IgD-negative memory B cell (primary cell): ENCODE results near the gene ARL13B. TPM values are rescaled to one million over a fixed set of nuclear protein-coding genes. Genes with fewer than 3 reads are reported as not detected.
"Not testable (repeated sequence)": the region's sequence is repeated elsewhere in the genome, so short reads cannot be mapped to it uniquely, and the experiment has no call there.

Experiments used
- H3K27ac Mint-ChIP-seq, 3 donors: one replicate each; pipeline ENCODE4 v1.8.0; 2020 to 2022; ENCODE audit warnings: mild to moderate bottlenecking in 3 of 3, mixed read lengths in 3 of 3, moderate library complexity in 1 of 3
- H3K27me3 Mint-ChIP-seq: one replicate; pipeline ENCODE4 v1.8.0; 2021; ENCODE audit warnings: mixed read lengths
- H3K36me3 Mint-ChIP-seq: one replicate; pipeline ENCODE4 v1.8.0; 2020; ENCODE audit warnings: mild to moderate bottlenecking, mixed read lengths
- H3K4me1 Mint-ChIP-seq, 3 donors: one replicate each; pipeline ENCODE4 v1.8.0; 2020 to 2022; ENCODE audit warnings: mixed read lengths in 3 of 3, mild to moderate bottlenecking in 1 of 3
- H3K4me3 Mint-ChIP-seq, 4 donors: one replicate each; pipeline ENCODE4 v1.8.0; 2020 to 2022; ENCODE audit warnings: mild to moderate bottlenecking in 4 of 4, mixed read lengths in 4 of 4, moderate library complexity in 3 of 4
- H3K9me3 Mint-ChIP-seq, 3 donors: one replicate each; pipeline ENCODE4 v1.8.0; 2020 to 2021; ENCODE audit warnings: mixed read lengths in 3 of 3, mild to moderate bottlenecking in 1 of 3
- polyA plus RNA-seq: library from polyadenylated mRNA; unstranded; fragments of 300-500 nt; fragmentation: Illumina TruSeq; gene quantifications from one replicate; pipeline ENCODE4 v1.2.3, GENCODE V29; 2021

The ARL13B gene
- polyA plus RNA-seq, result 7.2 TPM

DNA sequence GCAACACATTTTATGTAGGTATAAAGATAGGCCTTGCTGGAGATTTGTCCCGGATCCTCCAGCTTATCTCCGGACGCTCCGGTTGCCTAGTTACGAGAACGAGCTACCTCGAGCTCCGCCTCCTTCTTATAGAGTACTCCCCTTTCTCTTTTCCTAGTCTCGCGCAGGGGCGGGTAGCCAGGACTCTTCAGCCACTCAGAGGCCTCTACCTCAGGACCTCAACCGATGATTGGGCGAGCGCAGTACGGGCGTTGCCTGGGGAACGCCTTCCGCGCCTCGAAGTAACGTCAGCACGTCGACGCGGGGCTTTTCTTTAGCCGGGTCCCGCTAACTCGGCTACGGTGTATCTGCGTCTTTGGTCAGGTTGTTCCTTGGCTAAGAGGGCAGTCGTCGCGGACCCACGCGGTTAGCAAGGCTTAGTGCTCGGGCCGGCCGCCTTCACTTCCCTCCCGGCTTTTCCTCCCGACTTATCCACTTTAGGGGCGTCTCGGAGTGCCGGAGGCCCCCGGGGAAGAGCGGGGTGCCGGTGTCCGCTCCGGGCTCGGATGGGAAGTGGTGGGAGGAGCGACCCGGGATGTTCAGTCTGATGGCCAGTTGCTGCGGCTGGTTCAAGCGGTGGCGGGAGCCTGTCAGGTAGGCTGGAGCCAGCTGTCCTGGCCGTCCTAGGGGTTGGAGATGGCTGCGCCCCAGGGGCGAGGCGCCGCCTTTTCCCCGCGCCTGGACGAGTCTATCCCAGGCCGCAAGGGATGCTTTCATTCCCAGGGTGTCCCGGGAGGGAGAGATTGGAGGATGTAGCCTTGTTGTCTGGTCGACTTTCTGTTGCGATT lies at the start of gene ARL13B:
Gene ARL13B, plus strand, starts transcription at position 306 of the 827 bp plus-strand sequence. Its CDS starts 269 bp downstream, at position 575.
- H3K27ac Mint-ChIP-seq, result peak within 1 kb of the TSS; percentile 73 to 97 (median 92)
- H3K36me3 Mint-ChIP-seq, result peaks cover 2% of the 10 kb centered on the region
- H3K4me1 Mint-ChIP-seq, result peaks cover 11 to 15% (median 14%) of the 10 kb centered on the region in 3 donors
- peak within 1 kb of the TSS; percentile 79 to 97 (median 94) for H3K4me3 Mint-ChIP-seq
- H3K27me3 Mint-ChIP-seq, result no peaks in the 10 kb centered on the region
- no peaks in the 10 kb centered on the region for H3K9me3 Mint-ChIP-seq

GRCh38 chr3:93931597-93932229 lies 48.2 kb upstream of the ARL13B start:
- H3K27me3 Mint-ChIP-seq, result no peaks in the 10 kb centered on the region
- no peak overlapping the region for H3K27ac Mint-ChIP-seq
- no peaks in the 10 kb centered on the region for H3K9me3 Mint-ChIP-seq
- H3K36me3 Mint-ChIP-seq, result peaks cover 2% of the 10 kb centered on the region
- no peaks in the 10 kb centered on the region for H3K4me1 Mint-ChIP-seq
- H3K4me3 Mint-ChIP-seq, result no peak overlapping the region

- Mint-ChIP-seq H3K4me3 (no peak overlapping the region), H3K27me3 (no peaks in the 10 kb centered on the region), H3K4me1 (peaks cover 0 to 1% (median 0%) of the 10 kb centered on the region in 3 donors), H3K27ac (no peak overlapping the region), H3K36me3 (peaks cover 2% of the 10 kb centered on the region), H3K9me3 (no peaks in the 10 kb centered on the region)
These were observed 45.4 kb upstream of the ARL13B start for GRCh38 chr3:93934366-93935046.

GRCh38 chr3:93936549-93936948 lies 43.4 kb upstream of the ARL13B start:
- H3K27me3 Mint-ChIP-seq, result no peaks in the 10 kb centered on the region
- H3K4me3 Mint-ChIP-seq, result no peak overlapping the region
- peaks cover 0 to 1% (median 0%) of the 10 kb centered on the region in 3 donors for H3K4me1 Mint-ChIP-seq
- H3K36me3 Mint-ChIP-seq, result peaks cover 2% of the 10 kb centered on the region
- no peaks in the 10 kb centered on the region for H3K9me3 Mint-ChIP-seq
- no peak overlapping the region for H3K27ac Mint-ChIP-seq

DNA sequence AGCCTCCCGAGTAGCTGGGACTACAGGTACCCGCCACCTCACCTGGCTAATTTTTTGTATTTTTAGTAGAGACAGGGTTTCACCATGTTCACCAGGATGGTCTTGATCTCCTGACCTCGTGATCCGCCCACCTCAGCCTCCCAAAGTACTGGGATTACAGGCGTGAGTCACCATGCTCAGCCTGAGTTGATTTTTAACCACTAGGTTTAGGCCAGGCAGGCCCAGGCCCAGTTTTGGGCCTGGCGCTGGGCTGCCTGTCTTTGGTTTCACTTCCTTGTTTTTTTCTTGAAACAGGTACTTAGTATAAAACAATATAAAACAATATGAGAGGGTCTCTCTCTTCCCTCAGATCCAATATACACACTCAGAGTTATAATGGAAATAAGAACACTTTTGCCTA lies 42.5 kb upstream of the ARL13B start:
- H3K27ac Mint-ChIP-seq, result not testable (repeated sequence)

DNA sequence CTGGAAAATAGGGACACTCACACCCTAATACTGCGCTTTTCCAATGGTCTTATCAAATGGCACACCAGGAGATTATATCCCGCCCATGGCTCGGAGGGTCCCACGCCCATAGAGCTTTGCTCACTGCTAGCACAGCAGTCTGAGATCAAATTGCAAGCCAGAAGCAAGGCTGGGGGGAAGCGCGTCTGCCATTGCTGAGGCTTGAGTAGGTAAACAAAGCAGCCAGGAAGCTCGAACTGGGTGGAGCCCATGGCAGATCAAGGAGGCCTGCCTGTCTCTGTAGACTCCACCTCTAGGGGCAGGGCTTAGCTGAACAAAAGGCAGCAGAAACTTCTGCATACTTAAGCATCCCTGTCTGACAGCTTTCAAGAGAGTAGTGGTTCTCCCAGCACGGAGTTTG lies 30.0 kb upstream of the ARL13B start:
- not testable (repeated sequence) for H3K27ac Mint-ChIP-seq, H3K9me3 Mint-ChIP-seq, H3K4me3 Mint-ChIP-seq, H3K36me3 Mint-ChIP-seq, H3K27me3 Mint-ChIP-seq, H3K4me1 Mint-ChIP-seq

More for the DNA sequence above, 42.5 kb upstream of the ARL13B start:
- H3K36me3 Mint-ChIP-seq, H3K27me3 Mint-ChIP-seq, H3K4me3 Mint-ChIP-seq, H3K4me1 Mint-ChIP-seq, H3K9me3 Mint-ChIP-seq: not testable (repeated sequence)

- Mint-ChIP-seq H3K4me3 (no peak overlapping the region), H3K4me1 (peaks cover 0 to 2% (median 0%) of the 10 kb centered on the region in 3 donors), H3K27me3 (peaks cover 3% of the 10 kb centered on the region)
These were observed 18.9 kb upstream of the ARL13B start for GRCh38 chr3:93961026-93961425.

DNA sequence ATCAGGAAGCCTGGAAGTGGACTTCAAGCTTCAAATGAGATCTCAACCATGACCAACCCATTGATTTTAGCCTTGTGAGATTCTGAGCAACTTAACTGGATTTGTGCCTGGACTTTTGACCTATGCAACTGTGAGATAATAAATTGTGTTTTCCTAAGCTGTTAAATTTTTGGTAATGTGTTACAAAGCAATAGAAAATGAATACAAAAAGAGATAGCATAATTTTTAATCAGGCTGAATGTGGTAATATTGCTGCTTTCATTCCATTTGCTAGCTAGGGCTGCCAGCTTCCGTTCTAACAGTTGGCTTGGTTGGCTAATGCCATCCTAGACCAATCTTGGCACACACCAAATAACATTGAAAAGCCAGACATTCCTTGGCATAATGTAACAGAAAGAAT lies 18.5 kb upstream of the ARL13B start:
- Mint-ChIP-seq H3K36me3 (no peaks in the 10 kb centered on the region), H3K9me3 (peaks cover 0 to 9% (median 0%) of the 10 kb centered on the region in 3 donors), H3K4me3 (no peak overlapping the region), H3K4me1 (peaks cover 0 to 2% (median 0%) of the 10 kb centered on the region in 3 donors), H3K27ac (no peak overlapping the region), H3K27me3 (peaks cover 3% of the 10 kb centered on the region)

More at GRCh38 chr3:93961026-93961425, 18.9 kb upstream of the ARL13B start:
- Mint-ChIP-seq H3K27ac (no peak overlapping the region), H3K36me3 (no peaks in the 10 kb centered on the region), H3K9me3 (peaks cover 0 to 11% (median 0%) of the 10 kb centered on the region in 3 donors)

DNA sequence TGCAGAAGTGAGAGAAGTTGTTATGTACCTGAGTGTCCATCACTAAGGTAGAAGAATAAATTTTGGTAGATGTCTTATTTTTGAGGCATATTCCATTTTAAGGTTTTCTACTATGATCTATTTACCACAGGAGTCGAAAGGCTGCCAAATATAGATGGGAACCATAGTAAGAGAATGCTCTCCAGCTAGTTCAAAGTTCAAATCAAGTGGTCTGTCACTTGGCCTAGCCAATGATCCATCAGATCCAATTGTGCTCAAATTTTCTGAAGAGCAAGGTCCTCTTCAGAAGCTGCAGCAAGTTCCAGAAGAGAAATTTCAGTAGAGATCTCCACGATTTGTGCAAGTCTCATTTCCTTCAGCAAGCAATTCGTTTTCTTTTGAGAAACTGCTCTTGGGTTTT lies 17.2 kb upstream of the ARL13B start:
- H3K27ac Mint-ChIP-seq, result no peak overlapping the region
- H3K27me3 Mint-ChIP-seq, result peaks cover 3% of the 10 kb centered on the region
- H3K9me3 Mint-ChIP-seq, result peaks cover 0 to 7% (median 0%) of the 10 kb centered on the region in 3 donors
- H3K4me1 Mint-ChIP-seq, result peaks cover 0 to 2% (median 0%) of the 10 kb centered on the region in 3 donors
- H3K36me3 Mint-ChIP-seq, result no peaks in the 10 kb centered on the region
- no peak overlapping the region for H3K4me3 Mint-ChIP-seq

- H3K9me3 Mint-ChIP-seq, H3K27ac Mint-ChIP-seq, H3K36me3 Mint-ChIP-seq, H3K27me3 Mint-ChIP-seq, H3K4me1 Mint-ChIP-seq, H3K4me3 Mint-ChIP-seq: not testable (repeated sequence)
These were observed 14.8 kb upstream of the ARL13B start for GRCh38 chr3:93965106-93965505.

- H3K27me3 Mint-ChIP-seq, result peaks cover 17% of the 10 kb centered on the region
- H3K27ac Mint-ChIP-seq, result no peak overlapping the region
- H3K4me3 Mint-ChIP-seq, result no peak overlapping the region
These were observed 10.5 kb upstream of the ARL13B start for GRCh38 chr3:93969443-93969842.

DNA sequence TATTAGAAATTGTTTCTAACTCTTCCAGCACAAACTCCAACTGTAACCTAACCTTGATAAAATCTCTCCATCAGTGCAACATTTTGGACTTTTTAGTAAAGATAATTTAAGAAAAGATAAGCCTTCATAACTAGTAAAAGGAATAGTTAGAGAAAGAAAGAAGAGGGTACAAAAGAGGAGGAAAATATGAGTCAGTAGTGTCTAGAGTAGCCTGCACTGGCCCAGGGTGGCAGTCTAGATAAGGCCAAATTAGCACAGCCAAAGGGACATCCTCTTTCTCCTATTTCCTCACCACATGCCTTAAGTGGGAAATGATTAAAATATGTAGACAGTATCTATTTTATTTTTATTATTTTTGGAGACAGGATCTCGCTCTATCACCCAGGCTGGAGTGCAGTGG lies 10.0 kb upstream of the ARL13B start:
- Mint-ChIP-seq H3K4me1 (peaks cover 2 to 11% (median 4%) of the 10 kb centered on the region in 3 donors), H3K36me3 (no peaks in the 10 kb centered on the region), H3K4me3 (no peak overlapping the region), H3K9me3 (peaks cover 0 to 2% (median 0%) of the 10 kb centered on the region in 3 donors), H3K27me3 (peaks cover 17% of the 10 kb centered on the region), H3K27ac (no peak overlapping the region)

More at GRCh38 chr3:93969443-93969842, 10.5 kb upstream of the ARL13B start:
- no peaks in the 10 kb centered on the region for H3K36me3 Mint-ChIP-seq
- H3K4me1 Mint-ChIP-seq, result peaks cover 2 to 11% (median 4%) of the 10 kb centered on the region in 3 donors
- H3K9me3 Mint-ChIP-seq, result peaks cover 0 to 4% (median 0%) of the 10 kb centered on the region in 3 donors

- H3K4me3 Mint-ChIP-seq, result peak within 1 kb of the TSS; percentile 21 to 94 (median 89)
- peaks cover 17% of the 10 kb centered on the region for H3K27me3 Mint-ChIP-seq
- H3K36me3 Mint-ChIP-seq, result no peaks in the 10 kb centered on the region
- peaks cover 2 to 11% (median 4%) of the 10 kb centered on the region in 3 donors for H3K4me1 Mint-ChIP-seq
- H3K27ac Mint-ChIP-seq, result peak within 1 kb of the TSS in 1 of 3 donors; percentile 40
- H3K9me3 Mint-ChIP-seq, result no peaks in the 10 kb centered on the region
These were observed 6.5 kb upstream of the ARL13B start, which contains the start of gene PROS1 for GRCh38 chr3:93973131-93974126. Gene PROS1 (minus strand): TSS chr3:93973896. CDS start chr3:93973749, 147 bp downstream.

- Mint-ChIP-seq H3K9me3 (no peaks in the 10 kb centered on the region), H3K4me3 (peak overlapping the region; percentile 18 to 80 (median 64)), H3K27ac (no peak overlapping the region), H3K27me3 (no peaks in the 10 kb centered on the region), H3K4me1 (peaks cover 11 to 15% (median 14%) of the 10 kb centered on the region in 3 donors), H3K36me3 (peaks cover 2% of the 10 kb centered on the region)
These were observed 1.7 kb downstream of the ARL13B start for GRCh38 chr3:93981649-93982048.
